GM21381 (cell line): ENCODE results near the gene GTF3A.

ENCODE experiments used
- ATAC-seq: cut with Tn5 transposase; IDR thresholded peaks from one replicate; pipeline ENCODE4 v1.9.1; 2021; ENCODE audit warnings: mild to moderate bottlenecking, moderate library complexity; ENCODE audit not compliant: unreplicated experiment

Gene GTF3A

GRCh38 chr13:27404680-27405079, 19.7 kb upstream of the GTF3A start:
- ATAC-seq: no peak

GRCh38 chr13:27405546-27406134, 18.8 kb upstream of the GTF3A start:
- no peak for ATAC-seq

- no peak for ATAC-seq
Measured at GRCh38 chr13:27406178-27406939, 18.1 kb upstream of the GTF3A start.

- ATAC-seq: no peak
Measured at GRCh38 chr13:27408074-27408473, 16.3 kb upstream of the GTF3A start.

GRCh38 chr13:27409013-27409412, 15.4 kb upstream of the GTF3A start:
- no peak for ATAC-seq

GRCh38 chr13:27411341-27411740, 13.1 kb upstream of the GTF3A start:
- ATAC-seq: no peak

- ATAC-seq: no peak
Measured at GRCh38 chr13:27415116-27415515, 9.3 kb upstream of the GTF3A start.

GRCh38 chr13:27419328-27419727, 5.1 kb upstream of the GTF3A start:
- no peak for ATAC-seq

- no peak for ATAC-seq
Measured at GRCh38 chr13:27421101-27421871, 3.1 kb upstream of the GTF3A start.

GRCh38 chr13:27423333-27423732, 1.1 kb upstream of the GTF3A start:
- ATAC-seq: no peak

- ATAC-seq: no peak
Measured at GRCh38 chr13:27425158-27425917, 919 bp downstream of the GTF3A start.

- ATAC-seq: peak; percentile 55
Measured at GRCh38 chr13:27425918-27426630, 1.7 kb downstream of the GTF3A start.

- no peak for ATAC-seq
Measured at GRCh38 chr13:27427641-27428040, 3.2 kb downstream of the GTF3A start.

GRCh38 chr13:27428160-27428559, 3.7 kb downstream of the GTF3A start:
- ATAC-seq: no peak

GRCh38 chr13:27432180-27432579, 7.8 kb downstream of the GTF3A start:
- ATAC-seq: no peak

GRCh38 chr13:27432611-27433210, 8.3 kb downstream of the GTF3A start:
- no peak for ATAC-seq

- ATAC-seq: no peak
Measured at GRCh38 chr13:27437126-27437525, 12.7 kb downstream of the GTF3A start.

GRCh38 chr13:27440408-27440807, 16.0 kb downstream of the GTF3A start:
- no peak for ATAC-seq

GRCh38 chr13:27442071-27442647, 17.7 kb downstream of the GTF3A start:
- ATAC-seq: no peak

GRCh38 chr13:27442797-27443196, 18.4 kb downstream of the GTF3A start:
- no peak for ATAC-seq
